GM13977 (cell line): Measurements from ENCODE around the gene PLEKHG3.
A peak's percentile ranks its signal among the peaks of the same experiment; 100 is the strongest.

Experiments
- DNase-seq: peaks from one replicate; pipeline ENCODE4 v3.0.0; 2012; ENCODE audit warnings: low spot score
- CTCF ChIP-seq: IDR thresholded peaks from 2 replicates; pipeline ENCODE4 v1.5.1; 2012; ENCODE audit warnings: mild to moderate bottlenecking, control low read depth; ENCODE audit not compliant: insufficient read depth; ENCODE audit errors: extremely low read depth, missing control alignments
- in situ Hi-C: fragments of 300-500 bp; cut with MboI; formaldehyde crosslinking; loops from one replicate; pipeline ENCODE4 v1.12.0; 2022; ENCODE audit warnings: low sequenced_read_pairs, low pct_unique_long_range_greater_than_20kb, mixed read lengths, inconsistent platforms; ENCODE audit not compliant: unreplicated experiment

The PLEKHG3 gene

GRCh38 chr14:64768401-64769095 lies 64.3 kb downstream of the PLEKHG3 start:
- TF ChIP-seq CTCF: no peak
- DNase-seq: no peak
- in situ Hi-C loops: no loop called here

- no peak for DNase-seq
- no peak for TF ChIP-seq CTCF
- in situ Hi-C loops: no loop called here
These were observed 65.1 kb downstream of the PLEKHG3 start for GRCh38 chr14:64769096-64770020.

GRCh38 chr14:64770751-64771150 lies 66.5 kb downstream of the PLEKHG3 start:
- in situ Hi-C loops: no loop called here
- DNase-seq: no peak
- no peak for TF ChIP-seq CTCF

GRCh38 chr14:64771161-64771560 lies 66.9 kb downstream of the PLEKHG3 start:
- in situ Hi-C loops: no loop called here
- no peak for DNase-seq
- TF ChIP-seq CTCF: no peak

GRCh38 chr14:64772397-64772950 lies 68.2 kb downstream of the PLEKHG3 start:
- no peak for DNase-seq
- in situ Hi-C loops: no loop called here
- TF ChIP-seq CTCF: peak; percentile 16

GRCh38 chr14:64773046-64773445 lies 68.8 kb downstream of the PLEKHG3 start:
- in situ Hi-C loops: no loop called here
- no peak for TF ChIP-seq CTCF

More at GRCh38 chr14:64773046-64773445, 68.8 kb downstream of the PLEKHG3 start:
- no peak for DNase-seq
